Keratinocyte (primary cell): Measurements from ENCODE around the gene SERINC5.
"Not testable (repeated sequence)": the region's sequence is repeated elsewhere in the genome, so short reads cannot be mapped to it uniquely, and the experiment has no call there.

Experiments used
- EZH2 ChIP-seq: IDR thresholded peaks from one replicate; pipeline ENCODE4 v1.6.1; 2012; ENCODE audit warnings: inconsistent platforms, mild to moderate bottlenecking, low read length, moderate library complexity
- TF ChIP-seq, protein P1 (sequence below), 3 experiments: IDR thresholded peaks in 1 of 3; conservative IDR thresholded peaks in 1 of 3; optimal IDR thresholded peaks in 1 of 3; 2 replicates in 2 of 3; 3 replicates in 1 of 3; pipeline versions ENCODE3 to v1.5.1; 2011; ENCODE audit warnings: low read length in 3 of 3, mild to moderate bottlenecking in 3 of 3, moderate library complexity in 2 of 3, control low read depth in 1 of 3, inconsistent platforms in 1 of 3; ENCODE audit not compliant: insufficient read depth in 2 of 3; ENCODE audit errors: extremely low read depth in 1 of 3

- TF ChIP-seq, protein P1, sequence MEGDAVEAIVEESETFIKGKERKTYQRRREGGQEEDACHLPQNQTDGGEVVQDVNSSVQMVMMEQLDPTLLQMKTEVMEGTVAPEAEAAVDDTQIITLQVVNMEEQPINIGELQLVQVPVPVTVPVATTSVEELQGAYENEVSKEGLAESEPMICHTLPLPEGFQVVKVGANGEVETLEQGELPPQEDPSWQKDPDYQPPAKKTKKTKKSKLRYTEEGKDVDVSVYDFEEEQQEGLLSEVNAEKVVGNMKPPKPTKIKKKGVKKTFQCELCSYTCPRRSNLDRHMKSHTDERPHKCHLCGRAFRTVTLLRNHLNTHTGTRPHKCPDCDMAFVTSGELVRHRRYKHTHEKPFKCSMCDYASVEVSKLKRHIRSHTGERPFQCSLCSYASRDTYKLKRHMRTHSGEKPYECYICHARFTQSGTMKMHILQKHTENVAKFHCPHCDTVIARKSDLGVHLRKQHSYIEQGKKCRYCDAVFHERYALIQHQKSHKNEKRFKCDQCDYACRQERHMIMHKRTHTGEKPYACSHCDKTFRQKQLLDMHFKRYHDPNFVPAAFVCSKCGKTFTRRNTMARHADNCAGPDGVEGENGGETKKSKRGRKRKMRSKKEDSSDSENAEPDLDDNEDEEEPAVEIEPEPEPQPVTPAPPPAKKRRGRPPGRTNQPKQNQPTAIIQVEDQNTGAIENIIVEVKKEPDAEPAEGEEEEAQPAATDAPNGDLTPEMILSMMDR (optimal IDR thresholded peaks at IDR 0.05 in 1 of 3, IDR thresholded peaks at IDR 0.05 in 1 of 3, conservative IDR thresholded peaks at IDR 0.05 in 1 of 3; ENCODE audit: extremely low read depth in 1 of 3, insufficient read depth in 2 of 3, low read length in 3 of 3): not testable (repeated sequence)
- TF ChIP-seq EZH2: not testable (repeated sequence)
Observed at GRCh38 chr5:80185535-80185934, 70.3 kb downstream of the SERINC5 start.
